CD4-positive, alpha-beta T cell treated with Interleukin-6 for 4 hours (primary cell): ENCODE measurements around the gene TSPAN31.

Experiments
- DNase-seq: peaks from one replicate; pipeline ENCODE4 v3.0.0-alpha.2; 2020; ENCODE audit warnings: mixed read lengths

TSPAN31 gene

DNA sequence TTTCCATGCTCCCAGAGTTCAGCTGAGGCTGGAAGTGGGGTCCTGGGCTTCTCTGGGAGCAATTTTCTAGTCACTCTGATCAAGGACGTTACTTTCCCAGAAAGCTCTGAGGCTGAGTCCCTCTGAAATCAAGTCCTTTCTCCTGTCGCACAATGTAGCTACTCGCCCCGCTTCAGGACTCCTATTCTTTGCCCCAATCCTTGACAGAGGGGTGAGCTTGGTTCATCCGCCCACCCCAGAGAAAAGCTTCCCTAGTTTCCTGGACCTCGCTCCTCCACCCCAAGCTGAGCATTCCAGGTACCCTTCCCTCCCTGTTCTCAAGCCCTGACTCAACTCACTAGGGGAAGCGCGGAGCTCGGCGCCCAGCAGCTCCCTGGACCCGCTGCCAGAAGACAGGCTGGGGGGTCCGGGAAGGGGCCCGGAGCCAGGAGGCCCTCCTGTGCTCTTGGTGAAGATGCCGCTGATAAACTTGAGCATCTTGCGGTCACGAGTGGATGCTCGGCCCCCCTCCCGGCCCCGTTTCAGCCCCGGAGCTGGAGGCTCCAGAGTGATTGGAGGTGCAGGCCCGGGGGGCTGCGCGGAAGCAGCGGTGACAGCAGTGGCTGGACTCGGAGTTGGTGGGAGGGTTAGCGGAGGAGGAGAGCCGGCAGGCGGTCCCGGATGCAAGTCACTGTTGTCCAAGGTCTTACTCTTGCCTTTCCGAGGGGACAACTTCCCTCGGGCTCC is 7.9 kb upstream of the TSPAN31 start:
- no peak for DNase-seq

DNA sequence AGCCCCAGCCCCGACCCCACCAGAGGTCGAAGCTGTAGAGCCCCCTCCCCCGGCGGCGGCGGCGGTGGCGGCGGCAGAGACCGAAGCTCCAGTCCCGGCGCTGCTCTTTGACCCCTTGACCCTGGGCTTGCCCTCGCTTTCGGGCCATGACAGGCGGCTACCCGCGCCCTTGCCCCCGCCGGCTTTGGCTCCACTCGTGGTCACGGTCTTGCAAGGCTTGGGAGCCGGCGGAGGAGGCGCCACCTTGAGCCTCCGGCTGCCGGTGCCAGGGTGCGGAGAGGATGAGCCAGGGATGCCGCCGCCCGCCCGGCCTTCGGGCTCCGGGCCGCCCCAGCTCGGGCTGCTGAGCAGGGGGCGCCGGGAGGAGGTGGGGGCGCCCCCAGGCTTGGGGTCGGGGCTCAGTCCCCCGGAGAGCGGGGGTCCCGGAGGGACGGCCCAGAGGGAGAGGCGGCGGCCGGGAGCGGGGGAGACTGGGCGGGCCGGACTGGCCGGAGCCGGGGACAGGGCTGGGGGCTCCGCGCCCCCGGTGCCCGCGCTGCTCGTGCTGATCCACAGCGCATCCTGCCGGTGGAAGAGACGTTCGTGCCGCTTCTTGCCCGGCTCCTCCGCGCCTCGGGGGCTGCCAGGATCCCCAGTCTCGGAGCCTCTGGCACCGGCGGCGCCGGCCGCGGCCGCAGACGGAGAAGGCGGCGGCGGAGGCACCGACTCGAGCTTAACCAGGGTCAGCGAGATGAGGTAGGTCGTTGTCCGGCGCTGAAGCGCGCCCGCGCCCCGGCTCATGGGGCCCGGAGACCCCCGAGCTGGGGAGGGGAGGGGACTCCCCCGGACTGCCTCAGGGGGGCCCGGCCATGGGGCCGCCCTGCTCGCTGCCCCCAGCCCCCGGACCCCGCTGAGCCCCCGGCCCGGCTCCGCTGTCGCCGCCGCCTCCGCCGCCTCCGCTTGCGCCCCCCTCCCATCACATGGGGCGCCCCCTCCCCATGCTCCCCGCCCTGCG is 7.1 kb upstream of the TSPAN31 start:
- no peak for DNase-seq

DNA sequence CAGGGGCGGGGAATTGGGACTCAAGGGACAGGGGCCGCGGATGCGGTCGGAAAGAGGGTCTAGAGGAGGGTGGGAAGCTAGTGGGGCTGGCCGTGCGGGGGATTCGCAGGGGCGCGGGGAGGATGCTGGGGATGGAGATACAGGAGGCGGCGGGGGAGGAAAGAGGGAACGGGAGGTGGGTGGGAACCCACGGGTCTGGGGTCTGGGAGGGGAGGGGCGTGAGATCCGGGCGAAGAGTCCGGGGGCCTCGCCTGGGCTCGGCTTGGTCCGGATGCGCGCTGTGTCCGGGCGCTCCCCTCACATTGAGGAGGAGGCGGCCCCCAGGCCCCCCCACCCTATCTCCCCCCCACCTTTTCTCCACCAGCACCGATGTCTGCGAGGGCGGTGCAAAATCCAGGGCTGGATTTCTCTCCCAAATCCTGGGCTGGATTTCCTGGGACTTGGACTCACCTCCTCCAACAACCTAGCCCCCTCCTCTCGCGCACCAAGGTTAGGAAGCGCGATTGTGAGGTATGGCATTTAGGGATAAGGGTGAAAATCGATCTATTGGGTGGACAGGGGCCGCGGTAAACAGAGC is 6.1 kb upstream of the TSPAN31 start, which contains the start of gene AGAP2:
TSS of gene AGAP2 (minus strand) at position 82 of the 577 bp plus-strand sequence. CDS start 496 bp downstream, outside the sequence.
- DNase-seq, result no peak

DNA sequence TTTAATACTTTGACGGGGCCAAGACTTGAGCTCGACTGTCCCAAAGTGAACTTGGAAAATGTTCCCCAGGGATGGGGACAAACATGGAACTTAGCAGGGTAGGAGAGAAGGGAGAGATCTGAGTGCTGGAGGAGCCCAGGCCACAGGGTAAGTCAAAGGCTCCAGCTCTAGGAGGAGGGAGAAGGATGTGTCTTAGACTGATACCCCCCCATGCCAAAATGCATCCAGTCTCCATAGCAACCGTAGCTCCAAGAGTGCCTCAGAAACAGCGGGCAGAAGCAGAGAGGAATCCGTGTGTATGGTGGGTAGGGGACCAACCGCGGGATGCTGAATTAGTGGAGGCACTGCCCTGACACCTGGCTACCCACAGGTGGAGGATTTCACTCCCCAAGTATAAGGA is 5.5 kb upstream of the TSPAN31 start:
- no peak for DNase-seq

DNA sequence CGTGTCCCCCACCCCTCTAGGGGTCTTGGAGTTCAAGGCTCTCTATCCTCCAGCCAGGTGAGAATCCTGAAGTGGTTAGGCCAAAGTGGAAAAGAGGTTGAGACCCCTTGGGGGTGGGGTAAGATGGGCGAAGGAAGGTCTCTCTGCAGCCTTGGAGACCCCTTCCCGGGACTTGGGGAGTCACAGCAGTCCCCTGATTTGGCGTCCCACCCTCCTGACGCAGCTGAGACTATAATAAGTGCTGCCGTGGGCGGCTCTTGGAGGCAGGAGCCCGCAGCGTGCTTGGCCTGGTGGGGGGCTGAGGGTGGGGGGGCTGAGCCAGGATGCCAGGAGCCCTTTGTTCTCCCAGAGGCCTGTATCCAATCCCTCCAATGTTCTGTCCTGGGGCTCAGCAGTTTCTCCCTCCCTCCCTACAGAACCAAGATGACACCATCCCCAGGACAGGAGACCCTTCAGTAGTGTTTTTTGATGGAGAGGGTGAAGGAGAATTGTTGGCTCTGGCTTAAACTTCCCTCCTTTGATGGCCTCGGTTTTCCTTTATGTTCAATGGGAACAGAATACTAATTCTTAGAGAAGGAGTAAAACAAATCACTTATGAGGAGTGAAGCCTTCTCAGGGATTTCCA is 4.8 kb upstream of the TSPAN31 start:
- no peak for DNase-seq

DNA sequence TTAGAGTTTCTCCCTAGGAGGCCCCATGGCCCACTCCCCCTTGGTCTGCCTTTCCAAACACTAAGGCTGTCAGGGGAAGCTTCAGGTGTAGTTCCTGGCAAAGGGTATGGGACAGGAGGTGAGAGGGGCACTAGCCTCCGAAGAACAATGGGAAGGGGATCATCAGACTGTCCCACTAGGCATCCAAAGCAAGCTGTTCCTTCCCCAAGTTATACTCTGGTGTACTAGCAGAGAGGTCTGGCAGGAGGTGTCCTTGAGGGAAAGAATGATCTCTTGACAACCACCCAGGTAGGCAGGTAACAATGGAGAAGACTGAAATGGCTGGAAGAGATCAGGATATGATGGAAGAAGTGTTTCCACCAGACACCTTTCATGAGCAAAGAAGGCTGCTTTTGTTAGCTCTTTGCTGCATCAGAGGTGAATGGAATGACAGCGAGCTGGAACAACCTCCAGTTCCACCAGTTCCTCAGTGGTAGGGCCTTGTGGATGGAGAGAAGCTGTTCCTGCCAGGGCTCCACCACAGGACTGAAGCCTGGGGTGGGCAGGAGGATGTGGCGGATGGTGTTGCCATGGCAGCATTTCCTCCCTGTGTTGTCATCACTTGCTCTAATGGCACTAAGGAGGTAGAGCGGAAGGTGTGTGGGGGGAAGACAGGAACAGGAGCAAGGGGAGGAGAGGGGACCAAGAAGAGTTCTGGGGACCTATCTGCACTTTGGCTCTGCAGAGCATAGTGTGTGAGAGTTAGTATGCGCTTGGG is 4.0 kb upstream of the TSPAN31 start:
- DNase-seq, result peak; percentile 89

DNA sequence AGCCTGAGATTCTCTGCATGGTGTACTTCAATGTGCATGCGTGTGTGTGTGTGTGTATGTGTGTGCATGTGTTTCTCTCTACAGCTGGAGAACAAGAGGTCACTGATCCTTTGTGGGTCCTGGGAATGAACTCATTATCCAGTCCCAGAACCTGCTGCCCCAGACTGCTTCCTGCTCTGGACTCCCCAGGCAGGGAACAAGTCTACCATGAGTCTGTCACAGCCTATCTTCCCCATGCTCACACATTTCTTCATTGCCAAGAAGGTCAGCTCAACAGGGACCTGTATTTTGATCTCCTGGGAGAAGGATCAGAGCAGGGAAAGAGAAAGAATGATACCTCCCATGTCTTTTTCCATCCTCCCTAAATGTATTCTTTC is 3.4 kb upstream of the TSPAN31 start:
- DNase-seq, result no peak

DNA sequence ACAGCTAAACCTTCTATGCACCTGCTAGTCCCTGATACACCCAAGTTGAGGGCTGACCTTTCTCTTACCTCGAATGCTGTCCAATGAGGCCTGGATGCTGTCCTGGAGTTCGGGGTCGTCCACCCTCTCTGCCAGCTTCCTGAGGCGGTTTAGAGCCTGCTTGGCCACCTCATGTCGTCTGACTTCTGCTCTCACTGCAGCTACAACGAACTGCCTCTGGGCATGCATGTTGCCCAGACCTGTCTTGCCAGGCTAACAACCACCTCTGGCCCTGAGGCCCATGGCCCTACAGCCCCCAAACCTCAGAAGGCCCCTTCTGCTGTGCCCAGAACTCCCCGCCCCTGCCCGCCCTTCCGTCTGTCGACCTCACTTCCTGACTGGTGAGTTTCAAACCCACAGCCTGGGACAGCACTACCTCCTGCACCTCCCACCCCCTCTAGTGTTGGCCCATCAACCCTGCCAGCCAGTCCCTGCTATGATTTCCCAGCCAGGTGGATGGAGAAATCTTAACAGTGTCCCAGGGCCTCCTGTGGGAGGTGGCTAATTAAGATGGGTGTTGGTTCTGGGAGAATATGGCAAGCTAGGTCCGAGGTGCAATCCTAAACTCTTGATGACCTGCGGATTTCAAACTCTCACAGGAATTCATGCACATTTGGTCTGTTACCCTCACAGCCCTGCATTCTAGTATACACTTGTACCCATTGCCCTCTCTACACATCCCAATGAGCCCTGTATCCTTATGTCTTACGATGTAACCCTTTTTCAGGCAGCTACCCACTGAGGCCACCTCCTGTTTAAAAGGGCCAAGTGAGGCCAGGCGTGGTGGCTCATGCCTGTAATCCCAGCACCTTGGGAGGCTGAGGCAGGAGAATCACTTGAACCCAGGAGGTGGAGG is 2.7 kb upstream of the TSPAN31 start:
- DNase-seq, result peak; percentile 88

DNA sequence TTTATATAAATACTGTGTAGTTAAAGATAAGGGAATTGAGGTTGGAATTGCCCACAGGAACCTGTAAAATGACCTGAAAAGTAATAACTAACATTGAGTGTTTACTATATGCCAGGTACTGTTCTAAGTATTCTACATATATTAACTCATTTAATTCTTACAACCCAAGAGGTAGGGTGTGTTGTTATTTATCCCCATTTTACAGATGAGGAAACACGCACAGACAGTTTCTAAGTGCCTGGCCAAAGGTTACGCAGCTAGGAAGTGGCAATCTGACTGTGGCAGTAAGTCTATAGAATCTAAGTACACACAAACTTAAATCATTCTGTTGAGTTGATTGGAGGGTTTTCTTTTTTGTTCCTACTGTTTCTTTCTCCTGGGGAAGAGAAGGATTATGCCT is 1.1 kb upstream of the TSPAN31 start:
- no peak for DNase-seq

DNA sequence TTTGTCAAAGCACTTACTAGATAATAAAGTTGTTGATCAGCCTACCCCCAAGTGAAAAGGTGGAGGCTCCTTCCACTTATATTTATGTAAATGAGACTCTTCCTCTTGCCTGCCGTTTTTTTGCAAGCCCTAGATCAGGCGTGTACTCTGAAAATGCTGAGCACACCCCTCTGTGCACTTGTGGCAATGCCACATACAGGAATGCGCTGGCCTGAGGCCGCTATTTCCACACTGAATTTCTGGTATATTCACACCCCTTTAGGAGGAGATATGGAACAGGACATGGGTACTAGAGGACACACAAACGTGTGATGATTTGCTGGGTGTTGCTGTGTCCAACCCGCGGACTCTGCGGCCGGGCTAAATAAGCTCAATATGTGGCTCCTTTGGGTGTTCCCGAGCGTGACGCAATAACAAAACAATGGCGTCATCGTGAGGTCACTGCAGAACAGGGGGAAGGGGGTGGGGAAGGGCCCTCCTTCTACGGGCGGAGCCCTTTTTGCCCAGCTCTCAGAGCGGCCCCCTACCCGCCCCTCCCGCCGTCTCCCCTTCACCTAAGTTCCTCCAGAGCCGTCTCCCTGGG is 554 bp upstream of the TSPAN31 start:
- DNase-seq, result peak; percentile 63

DNA sequence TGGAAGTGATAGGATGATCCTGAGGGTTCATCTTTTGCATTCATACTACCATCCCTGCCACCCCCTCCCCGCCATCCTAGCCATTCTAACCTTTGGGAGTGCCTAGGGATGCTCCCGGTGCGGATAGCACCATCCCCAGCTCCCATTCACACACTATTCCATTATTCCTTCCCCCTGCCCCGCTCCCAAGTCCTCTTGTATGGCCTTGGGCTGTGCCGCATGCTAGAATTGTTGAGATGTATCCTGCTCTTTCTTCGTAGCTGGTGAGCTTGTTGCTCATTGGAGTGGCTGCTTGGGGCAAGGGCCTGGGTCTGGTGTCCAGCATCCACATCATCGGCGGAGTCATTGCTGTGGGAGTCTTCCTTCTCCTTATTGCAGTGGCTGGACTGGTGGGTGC is 644 bp downstream of the TSPAN31 start:
- DNase-seq, result no peak

DNA sequence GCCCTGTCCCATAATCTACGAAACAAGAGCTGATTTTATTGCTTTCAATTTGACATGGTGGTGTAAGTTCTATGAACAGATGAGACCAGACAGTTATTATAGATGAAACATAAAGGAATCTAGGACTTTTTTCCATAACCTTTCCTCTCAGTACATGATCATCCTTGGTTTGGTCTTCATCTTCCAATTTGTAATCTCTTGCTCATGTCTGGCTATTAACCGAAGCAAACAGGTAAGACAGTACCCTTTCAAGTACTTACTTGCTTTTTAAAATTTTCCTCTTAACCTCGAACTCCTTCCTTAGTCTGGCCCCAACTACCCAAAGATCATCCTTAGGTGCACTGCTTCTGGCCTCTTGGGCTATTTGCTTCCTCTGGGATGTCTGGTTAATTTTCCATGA is 1.2 kb downstream of the TSPAN31 start:
- no peak for DNase-seq

DNA sequence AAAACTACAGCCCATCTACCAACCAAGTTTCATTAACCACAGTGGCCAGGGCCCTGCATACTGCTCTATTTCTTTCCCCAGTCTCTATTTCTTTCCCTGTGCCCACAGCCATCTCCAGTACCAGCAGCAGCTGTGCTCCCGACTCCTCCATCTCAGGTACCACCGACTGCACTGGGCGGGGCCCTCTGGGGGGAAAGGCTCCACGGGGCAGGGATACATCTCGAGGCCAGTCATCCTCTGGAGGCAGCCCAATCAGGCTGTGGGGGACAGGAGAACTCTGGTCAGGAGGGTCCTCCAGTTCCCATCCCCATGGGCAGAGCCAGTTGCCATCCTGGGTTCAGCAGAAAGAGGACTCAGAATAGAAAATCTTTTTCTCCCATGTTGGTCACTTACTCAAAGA is 4.2 kb downstream of the TSPAN31 start:
- DNase-seq, result no peak

DNA sequence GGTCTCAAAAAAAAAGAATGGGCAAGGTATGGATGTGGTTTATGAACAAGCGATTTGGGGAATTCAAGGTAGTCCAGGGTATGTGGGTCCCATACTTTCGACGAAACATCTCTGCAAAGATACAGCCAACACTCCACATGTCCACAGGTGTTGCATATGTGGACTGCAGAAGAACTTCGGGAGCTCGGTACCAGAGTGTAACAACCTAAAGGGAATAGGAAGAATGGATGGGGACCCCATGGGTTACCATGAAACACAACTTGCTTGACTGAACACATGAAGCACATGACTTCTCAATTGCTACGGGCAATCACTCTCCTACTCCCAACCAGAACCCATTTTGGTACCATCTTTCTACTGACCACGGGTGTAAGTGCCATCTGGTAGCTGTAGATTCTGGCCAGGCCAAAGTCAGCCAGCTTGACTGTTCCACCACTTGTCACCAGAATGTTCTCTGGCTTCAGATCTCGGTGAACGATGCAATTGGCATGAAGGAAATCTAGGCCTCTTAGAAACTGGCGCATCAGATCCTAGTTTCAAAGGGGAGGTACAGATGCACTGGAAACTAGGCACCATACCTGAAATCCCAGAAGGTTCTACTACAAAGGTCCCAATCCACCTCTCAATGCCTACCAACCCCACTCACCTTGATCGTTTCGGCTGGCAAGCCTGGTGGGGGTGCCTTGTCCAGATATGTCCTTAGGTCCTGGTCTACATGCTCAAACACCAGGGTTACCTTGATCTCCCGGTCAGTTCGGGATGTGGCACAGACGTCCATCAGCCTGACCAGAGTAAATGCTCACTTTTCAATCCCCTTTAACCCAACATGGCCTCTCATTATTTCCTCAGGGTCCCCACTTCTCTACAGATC is 6.0 kb downstream of the TSPAN31 start:
- DNase-seq, result no peak

DNA sequence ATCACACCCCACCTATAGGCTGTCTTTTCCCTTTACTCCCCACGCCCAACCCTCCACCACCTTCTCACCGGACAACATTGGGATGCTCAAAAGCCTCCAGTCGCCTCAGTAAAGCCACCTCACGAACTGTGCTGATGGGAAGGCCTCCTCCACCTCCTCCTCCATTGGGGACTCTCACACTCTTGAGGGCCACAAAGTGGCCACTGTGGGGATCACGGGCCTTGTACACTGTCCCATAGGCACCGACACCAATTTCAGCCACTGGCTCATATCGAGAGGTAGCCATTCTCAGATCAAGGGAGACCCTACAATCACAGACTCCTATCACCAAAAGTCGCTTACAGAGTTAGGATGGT is 6.6 kb downstream of the TSPAN31 start:
- DNase-seq, result no peak

DNA sequence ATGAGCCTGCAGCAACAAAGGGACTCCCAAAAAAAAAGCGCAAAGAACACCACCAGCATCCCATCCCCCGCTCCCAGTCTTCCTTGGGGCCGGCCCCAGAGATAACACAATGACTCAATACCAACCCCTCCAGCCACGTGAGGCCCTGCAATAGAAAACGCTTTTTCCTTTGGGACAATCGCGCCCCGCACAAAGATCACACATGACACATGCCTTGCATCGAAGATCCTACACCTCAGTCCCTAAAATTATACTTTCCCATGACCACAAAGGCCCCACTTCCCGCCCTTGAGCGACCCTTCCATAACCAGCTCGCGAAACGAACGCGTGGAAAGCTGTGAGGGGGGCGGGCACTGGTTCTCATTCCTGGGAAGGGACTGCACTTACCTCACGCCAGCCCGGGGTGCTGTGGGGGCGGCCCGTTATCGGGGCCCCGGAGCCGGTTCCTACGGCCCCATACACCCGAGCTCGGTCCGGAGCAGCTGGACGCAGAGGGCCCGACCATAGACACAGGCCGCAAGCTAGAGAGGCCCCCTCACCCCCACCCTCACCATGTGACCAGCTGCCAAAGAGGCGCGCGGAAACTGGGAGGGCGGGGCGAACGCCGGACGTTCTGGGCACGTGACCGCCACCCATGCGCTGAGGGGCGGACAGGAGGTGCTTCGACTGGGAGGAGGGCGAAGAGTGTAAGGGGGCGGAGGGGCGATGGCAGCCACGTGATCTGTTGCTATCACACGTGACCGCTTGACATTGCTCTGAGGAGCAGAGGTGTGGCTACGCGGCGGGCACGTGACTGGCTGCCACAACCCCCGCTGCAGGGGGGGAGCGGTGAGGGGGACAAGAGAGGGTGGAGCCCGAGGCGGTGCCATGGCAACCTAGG is 7.2 kb downstream of the TSPAN31 start, which contains the start of gene CDK4:
TSS of gene CDK4 (minus strand) at position 523 of the 880 bp plus-strand sequence. CDS start 593 bp downstream, outside the sequence.
- DNase-seq, result peak; percentile 99

DNA sequence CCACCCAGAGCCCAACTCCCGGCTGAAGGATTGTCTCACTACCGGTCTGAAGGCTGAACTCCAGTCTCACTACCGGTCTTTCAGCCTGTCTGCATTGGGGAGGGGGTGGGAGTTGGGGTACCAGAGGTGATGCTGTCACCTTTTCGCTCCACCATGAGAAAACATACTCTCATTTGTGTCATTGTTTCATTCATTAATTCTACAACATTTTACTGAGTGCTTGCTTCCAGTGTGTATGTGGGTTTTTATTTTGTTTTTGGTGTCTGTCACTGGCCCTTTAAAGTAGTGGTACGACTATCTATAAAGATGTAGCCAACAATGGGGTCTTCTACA is 7.8 kb downstream of the TSPAN31 start:
- no peak for DNase-seq

DNA sequence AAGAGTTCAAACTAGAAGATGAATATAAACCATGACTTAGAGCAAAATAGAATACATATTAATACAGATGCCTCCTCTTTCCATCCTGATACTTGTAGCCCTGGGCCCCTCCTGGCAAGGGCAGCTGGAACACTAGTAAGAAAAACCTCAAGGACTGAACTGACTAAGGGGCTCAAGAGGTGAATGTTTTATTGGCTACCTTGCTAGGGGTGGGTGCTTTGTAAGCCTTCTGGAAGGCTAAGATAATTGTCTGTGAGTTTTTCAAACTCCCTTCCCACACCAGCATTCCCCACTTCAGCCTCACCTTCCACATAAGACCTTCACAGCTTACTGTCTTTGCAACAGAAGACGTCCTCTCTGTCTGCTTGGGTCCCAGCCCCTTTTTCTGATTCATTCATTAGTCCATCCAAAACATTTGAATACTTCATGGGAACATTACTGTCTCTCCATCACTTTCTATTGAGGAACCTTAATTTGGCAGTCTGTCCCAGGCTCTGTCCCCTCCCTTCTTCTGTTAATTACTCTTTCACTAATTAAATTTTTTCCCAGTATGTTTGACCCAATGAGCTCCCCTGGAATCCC is 9.0 kb downstream of the TSPAN31 start:
- DNase-seq, result no peak
